ENCODE results near the gene NARF.
"Not testable (repeated sequence)": the region's sequence is repeated elsewhere in the genome, so short reads cannot be mapped to it uniquely, and the experiment has no call there.

Gene NARF

DNA sequence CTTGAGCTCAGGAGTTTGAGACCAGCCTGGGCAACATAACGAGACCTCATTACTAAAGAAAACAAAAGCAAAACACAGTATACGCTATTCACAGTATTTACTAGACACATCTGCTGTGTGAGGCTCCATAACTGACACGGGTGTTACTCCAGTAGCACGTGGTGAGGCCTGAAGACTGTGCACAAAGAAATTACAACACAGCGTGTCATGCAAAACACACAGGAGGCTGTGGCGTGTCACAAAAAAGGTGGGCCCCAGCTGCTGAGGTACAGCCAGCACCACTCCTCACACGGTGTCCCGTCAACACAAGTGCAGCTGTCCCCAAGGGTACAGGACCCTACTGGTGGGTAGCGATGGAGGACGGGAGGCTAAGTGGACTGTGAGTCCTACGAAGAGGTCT is 10.7 kb upstream of the NARF start:
- DNase-seq, result no peak

DNA sequence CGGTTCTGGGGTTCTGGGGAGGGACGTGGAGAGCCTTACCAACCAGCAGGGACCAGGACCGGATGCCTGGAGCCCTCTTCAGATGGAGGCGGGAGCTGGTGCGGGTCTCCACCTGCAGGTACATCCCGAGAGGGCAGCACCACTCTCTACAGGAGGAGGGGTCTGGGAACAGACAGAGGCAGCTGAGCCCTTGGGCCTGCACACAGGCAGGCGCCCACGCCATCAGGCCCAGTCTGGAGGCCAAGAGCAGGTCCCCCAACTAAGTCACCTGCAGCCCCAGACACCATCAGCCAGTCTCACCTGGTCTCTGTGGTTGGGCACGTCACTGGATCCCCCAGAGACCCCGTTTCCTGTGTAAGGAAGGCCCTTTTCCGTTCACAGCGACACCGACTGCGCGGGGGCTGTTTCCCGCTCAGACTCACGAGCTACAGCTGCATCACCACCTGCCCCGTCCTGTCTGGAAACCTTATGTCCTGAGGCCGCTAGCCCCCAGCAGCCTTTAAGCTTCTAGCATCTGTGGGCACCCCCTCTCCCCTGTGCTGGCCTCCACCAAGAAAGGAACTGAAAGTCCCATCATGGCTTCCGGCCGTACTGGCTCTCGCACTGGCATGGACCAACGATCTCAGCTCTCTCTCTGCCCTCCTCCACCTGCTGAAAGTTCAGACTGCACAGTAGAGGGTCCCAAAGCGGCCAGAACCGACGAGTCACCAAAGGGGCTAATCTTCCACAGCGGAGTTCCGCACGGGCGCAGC is 9.2 kb upstream of the NARF start:
- no peak for DNase-seq

GRCh38 chr17:82449883-82450356 is 8.6 kb upstream of the NARF start:
- no peak for DNase-seq

DNA sequence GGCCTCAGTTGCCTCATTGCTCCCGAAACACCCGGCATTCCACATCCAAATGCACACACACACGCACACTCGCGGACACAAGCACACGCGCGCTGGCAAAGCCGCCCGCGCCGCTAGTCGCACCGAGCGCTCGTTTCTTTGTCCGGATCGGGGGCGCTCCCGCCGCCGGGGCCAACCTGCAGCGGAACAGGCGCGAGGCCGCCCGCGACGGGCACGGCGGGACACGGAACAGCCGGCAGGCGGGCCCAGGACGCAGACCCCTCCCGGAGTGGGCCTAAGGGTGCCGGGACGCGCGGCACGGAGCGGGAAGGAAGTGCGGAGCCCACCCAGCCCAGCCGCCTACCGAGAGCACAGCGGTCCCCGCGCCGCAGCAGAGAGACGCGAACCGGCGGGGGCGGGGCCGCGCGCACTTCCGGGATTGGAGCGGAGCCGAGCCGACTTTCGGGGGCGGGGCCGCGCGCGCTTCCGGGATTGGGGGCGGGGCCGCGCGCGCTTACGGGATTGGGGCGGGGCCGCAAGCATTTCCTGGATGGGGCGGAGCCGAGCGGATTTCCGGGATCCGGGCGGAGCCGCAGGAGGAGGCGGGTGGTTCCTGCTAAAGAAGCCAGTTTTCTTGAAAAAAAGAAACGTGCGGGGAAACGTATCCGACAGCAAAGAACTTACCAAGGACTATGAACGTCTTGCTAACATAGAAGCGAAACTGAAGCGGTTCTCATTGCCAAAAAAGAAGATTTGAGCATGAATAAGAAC is 8.0 kb upstream of the NARF start, which contains the start of gene CYBC1:
Gene CYBC1, minus strand, starts transcription at position 396 of the 750 bp plus-strand sequence. CDS start 1,498 bp downstream, outside the sequence.
- peak; percentile 86 to 88 for DNase-seq

DNA sequence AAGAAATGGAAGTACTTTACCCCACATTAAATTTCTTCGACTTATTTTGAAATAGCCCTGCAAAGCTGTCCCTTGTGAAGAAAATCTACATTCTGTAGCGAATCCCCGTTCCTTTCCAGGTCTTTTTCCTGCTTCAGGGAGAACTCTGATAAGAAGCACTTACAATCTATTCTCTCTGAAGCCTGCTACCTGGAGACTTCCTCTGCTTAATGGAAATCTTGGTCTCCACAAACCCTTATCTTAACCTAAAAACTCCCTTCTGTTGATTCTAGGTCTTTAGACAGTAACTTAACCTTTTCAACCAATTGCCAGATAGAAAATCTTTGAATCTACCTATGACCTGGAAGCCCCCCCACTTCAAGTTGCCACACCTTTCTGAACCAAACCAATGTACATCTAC is 6.4 kb upstream of the NARF start:
- no peak for DNase-seq

- not testable (repeated sequence) for DNase-seq
Observed at GRCh38 chr17:82453151-82453550, 5.4 kb upstream of the NARF start.

DNA sequence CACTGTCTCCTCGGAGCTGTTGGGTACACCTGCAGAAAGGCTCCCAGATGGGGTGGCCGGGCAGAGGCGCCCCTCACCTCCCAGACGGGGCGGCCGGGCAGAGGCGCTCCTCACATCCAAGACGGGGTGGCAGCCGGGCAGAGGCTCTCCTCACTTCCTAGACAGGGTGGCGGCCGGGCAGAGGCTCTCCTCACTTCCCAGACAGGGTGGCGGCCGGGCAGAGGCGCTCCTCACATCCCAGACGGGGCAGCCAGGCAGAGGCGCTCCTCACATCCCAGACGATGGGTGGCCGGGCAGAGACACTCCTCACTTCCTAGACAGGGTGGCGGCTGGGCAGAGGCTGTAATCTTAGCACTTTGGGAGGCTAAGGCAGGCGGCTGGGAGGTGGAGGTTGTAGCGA is 4.8 kb upstream of the NARF start:
- DNase-seq, result not testable (repeated sequence)

DNA sequence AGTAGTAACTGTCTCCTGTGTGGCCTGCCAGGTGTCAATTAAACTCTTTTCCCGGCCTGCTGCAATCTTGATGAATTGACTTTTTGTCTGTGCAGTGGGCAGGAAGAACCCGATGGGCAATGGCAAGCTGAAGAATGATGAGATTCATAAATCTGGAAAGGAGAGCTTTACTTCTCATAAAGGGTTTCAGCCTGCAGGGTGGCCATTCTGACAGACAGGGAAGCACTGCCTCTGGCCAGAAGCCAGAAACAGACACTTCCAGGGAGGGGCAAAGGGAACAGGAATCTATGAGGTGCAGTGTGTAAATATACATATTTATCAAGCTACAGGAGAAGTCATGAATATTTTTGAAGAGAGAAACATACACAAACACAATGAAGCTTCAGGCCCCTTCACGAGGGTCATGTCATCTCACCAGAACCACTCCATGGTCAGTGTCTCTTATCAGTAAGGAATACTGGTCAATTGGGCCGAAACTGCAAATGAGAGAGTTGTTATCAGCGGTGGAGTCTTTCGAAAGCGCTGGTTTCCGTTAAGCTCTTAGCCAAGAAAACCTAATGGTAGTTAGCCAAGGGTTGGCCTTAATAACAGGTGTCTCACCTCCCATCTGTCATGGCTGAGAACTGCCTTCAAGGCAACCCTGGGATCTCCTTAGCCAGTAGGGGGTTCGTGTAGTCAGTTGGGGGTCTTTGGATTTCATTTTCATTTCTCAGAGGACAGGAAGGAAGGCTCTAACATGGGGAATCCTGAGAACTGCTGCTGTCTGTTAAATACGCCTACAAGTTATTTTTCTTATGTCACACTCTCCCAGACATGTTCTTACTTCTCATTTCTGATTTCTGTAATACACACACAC is 1.2 kb upstream of the NARF start:
- DNase-seq, result no peak

- DNase-seq, result peak in 1 of 2 donors; percentile 85
Observed at GRCh38 chr17:82457929-82458178, 687 bp upstream of the NARF start.

DNA sequence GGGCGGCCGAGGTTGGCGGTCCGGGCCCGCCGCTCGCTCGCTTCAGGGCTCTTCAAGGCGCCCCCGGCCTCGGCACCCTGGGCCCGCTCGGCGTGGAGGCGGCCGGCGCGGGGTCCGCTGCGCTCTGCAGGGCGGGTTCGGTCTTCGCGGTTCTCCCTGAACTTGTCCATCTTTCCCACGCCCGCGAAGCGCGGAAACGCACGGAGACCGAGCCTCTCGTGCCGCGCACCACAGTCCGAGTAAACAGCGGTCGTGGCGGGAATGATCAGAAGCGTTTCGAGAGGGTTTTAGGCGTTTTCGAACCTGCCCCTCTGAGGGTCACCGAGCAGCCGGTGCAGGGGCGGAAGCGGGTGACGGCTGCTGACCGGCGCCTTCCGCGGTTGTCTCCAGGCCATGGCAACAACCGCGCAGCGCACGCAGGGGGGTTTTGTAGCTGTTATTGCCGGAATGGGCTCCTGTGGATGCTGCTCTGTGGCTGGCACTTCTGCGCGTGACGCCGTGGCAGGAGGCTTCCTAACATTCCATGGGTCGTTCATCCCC is 414 bp downstream of the NARF start:
- no peak for DNase-seq

- DNase-seq, result not testable (repeated sequence)
Observed at GRCh38 chr17:82459936-82460335, 1.4 kb downstream of the NARF start.

GRCh38 chr17:82461827-82462524 is 3.4 kb downstream of the NARF start:
- no peak for DNase-seq

DNA sequence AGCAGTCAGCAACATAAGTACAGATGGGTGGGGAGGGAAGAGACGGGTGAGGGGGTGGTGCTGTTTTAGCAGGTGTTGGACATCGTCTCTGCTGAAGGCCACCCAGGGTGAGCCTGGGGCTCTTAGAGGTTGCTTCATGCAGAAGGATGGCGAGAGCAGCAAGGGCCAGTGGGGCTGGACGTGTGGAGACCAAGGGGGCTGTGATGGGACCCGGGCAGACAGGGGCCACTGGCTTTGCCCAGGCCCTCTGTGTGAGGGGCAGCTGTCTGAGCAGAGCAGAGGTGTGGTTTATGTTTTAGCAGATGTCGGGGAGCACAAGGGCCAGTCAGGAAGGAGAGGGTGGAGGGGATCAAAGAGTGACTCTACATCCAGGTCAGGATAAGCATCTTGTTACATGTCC is 4.8 kb downstream of the NARF start:
- no peak for DNase-seq

DNA sequence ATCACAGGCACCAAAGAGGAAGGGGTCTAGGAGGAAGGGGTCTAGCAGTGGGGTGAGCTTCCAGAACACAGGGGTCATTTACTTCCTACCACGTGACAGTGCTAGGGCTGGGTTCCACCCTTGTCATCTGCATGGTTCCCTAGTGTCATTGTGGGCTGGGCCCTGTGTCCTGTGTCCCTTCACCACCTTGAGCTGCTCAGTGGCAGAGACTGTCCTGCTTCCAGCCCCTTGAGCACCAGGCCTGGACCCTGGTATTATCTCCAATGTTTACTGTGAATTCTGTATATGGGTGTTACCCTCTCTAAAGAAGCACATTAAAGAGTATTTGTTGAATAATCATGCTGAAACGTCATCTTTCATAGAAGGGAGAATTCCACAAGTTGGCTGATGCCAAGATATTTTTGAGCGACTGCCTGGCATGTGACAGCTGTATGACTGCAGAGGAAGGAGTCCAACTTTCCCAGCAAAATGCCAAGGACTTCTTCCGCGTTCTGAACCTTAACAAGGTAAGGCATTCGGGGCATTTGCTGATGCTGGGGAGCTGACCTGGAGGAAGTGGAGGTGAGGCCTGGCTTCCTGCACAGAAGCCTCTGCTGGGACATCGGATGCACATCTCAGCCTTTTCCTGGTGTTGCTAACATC is 5.5 kb downstream of the NARF start:
- DNase-seq, result no peak

DNA sequence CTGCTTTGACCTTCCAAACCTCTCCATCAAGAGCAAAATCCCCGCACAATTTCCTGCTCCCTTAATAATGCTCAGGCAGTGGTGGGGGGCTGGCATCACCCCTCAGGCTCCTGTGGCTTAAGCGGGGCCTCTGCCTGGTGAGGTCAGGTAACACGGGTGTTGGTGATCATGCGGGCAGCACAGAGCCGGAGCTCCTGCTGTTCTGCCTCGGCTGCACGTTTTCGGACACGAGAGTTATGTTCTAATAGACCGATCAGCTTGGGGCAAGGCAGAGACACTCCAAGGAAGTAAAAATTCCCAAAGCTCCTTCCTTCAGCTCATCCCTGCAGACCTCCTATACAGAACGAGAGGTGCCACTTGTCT is 6.0 kb downstream of the NARF start:
- DNase-seq, result no peak

DNA sequence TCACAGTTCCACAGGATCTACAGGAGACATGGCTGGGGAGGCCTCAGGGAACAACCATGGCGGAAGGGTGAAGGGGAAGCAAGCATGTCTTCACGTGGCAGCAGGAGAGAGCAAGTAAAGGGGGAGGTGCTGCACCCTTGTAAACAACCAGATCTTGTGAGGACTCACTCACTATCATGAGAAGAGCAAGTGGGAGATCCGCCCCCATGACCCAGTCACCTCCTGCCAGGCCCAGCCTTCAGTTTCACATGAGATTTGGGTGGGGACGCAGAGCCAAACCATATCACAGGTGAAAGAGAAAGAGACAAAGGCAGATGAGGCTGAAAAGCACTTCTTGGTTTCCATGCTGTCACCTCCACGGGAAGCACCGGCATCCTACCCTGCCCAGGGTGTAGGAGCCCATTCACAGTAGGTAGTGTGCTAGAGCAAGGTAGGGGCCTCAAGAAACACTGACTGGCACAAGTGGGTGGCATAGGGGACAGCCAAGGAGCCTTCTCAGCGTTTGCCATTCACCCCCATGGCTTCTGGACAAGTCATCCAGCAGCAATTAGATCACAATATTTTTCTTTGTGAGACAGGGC is 6.6 kb downstream of the NARF start:
- no peak for DNase-seq

- DNase-seq, result no peak
Observed at GRCh38 chr17:82468692-82469091, 10.2 kb downstream of the NARF start.

- DNase-seq, result no peak
Observed at GRCh38 chr17:82470065-82470464, 11.5 kb downstream of the NARF start.

- no peak for DNase-seq
Observed at GRCh38 chr17:82474223-82475010, 15.9 kb downstream of the NARF start.

DNA sequence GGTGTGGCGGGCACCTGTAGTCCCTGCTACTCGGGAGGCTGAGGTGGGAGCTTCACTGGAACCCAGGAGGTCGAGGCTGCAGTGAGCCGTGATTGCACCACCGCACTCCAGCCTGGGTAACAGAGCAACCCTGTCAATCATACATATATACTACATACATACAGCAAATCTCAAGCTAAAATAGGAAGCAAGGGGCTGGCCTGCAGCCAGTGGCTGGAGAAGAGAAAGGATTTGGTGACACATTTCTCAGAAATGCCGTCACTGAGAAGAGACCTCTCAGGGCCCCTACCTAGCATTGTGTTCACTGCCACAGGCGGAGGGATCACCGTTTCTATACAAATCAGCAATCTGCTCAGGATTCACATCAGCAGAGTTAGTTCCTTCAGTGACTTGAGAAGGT is 16.9 kb downstream of the NARF start:
- DNase-seq, result no peak

GRCh38 chr17:82477934-82478333 is 19.4 kb downstream of the NARF start:
- DNase-seq, result no peak
